Measurements from ENCODE around the gene PCNX2.
"Not testable (repeated sequence)": the region's sequence is repeated elsewhere in the genome, so short reads cannot be mapped to it uniquely, and the experiment has no call there.

The PCNX2 gene

DNA sequence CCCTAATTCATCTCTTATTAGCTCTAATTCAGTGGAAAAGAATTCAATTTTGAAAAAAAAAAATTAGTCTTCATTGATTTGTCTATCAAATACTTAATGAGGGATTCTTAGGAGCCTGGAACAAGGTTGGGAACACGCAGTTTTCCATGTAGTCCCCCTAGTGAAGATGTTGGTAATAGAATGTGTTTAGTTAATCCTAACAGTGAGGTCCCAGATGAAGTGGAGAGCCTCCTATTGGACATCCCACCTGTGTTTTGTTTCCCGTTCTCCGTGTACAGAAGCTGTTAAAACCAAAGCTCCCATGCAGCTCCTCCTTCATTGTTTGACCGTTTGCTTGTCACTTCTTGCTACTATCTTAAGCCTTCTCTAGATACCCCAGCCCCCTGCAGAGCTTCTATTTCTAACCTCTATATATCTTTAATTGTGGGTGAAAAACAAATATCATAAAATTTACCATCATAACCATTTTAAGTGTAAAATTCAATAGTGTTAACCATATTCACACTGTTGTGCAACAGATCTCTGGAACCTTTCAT, 67.5 kb downstream of the PCNX2 start:
- DNase-seq (ENCODE audit: low spot score), result no peak

DNA sequence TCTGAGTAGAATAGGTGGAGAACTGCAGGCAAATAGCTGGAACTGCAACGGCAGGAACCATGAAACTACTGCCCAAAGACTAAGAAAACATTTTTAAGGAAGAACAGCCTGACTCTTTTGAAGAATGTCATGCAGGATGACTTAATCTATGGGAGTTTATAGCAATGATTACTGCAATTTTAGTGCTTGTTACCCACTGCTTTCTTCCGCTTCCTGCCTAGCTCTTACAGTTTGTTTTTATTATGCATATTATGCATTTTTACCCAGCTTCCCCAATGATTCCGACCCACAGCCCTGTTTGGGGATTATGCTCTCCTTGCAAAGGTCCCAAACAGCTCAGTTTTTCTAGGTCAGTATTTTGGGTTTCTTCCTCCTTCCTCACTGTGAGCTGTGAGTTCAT, 71.2 kb downstream of the PCNX2 start:
- no peak for DNase-seq (ENCODE audit: low spot score)

DNA sequence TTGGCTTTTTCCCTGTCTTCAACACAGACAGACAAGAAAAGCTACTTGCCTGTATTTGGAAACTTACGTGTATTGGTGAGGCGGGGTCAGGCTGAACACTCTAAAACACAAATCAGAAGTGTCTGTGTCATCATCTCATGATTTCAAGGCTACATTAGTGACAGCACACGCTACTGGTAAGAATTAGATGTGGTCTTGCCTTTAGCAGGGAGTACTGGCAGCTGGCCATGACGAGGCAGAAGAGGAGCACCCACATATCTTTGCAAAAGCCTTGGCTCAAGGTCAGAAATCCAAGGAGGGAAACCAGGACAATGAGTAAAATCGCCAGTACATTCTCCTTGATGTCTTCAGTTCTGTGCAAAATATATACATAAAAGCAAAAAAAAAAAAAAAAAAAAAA, 77.7 kb downstream of the PCNX2 start:
- no peak for DNase-seq (ENCODE audit: low spot score)

DNA sequence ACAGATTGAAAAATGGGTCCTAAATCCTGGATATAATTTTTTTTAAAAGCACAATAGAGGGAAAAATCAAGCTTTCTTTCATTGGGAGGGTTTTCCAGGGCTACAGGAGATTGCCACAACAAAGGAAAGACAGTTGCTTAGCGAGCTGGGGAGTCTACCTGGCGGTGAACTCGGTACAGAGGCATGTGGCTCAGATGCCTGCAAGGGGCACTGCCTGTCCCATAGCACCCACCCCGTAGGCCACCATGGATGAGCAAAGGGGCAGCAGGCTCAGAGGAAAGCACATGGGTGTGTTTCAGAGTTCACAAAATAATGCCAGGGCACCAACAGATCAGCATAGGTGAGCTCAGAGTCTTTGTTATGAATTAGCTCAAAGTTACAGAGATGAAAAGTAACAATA, 79.5 kb downstream of the PCNX2 start:
- no peak for DNase-seq (ENCODE audit: low spot score)

DNA sequence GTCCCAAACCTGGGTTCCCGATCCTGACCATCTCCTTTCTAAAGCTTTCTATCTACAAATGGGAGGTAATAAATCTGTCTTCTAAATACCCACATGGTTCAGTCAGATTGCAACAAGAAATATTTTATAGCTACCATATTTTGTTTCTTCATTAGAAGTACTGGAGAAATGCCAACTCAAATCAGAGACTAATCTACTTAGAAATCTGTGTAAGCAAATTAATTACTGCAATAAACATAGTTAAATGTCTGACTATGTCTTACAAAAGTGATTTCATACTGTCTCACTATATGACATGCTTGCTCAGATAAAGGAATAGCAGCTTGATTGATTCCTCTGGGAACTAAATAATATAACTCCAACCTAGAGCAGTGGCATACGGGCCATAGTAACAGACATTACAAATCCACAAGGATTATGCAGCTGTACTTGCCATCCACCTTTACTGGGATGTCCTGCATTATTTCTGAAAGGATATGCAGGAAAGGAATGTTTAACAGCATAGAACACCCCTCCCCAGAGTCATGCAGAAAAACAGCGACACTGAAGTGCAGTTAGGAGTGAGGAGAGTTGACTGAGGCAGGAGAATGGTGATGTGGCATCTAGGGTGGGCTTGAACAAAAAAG, 80.3 kb downstream of the PCNX2 start:
- DNase-seq (ENCODE audit: low spot score), result no peak

DNA sequence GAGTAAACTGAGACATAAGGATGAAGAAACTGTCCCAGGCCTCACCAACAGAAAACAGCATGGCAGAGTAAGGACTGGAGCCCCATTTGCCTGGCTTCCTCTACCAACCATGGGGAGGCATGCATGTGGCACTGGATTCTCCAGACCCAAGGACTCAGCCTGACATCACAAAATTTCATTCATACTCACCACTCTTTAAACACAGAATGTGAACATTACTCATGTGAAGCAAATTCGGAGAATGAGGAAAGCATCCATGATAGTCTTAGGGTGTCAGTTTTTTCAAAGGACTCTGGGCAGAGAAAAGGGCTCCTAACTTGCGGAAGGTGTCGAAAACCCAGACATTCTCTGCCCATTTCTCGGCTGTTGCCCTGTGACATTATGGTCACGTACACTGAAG, 83.9 kb downstream of the PCNX2 start:
- no peak for DNase-seq (ENCODE audit: low spot score)

DNA sequence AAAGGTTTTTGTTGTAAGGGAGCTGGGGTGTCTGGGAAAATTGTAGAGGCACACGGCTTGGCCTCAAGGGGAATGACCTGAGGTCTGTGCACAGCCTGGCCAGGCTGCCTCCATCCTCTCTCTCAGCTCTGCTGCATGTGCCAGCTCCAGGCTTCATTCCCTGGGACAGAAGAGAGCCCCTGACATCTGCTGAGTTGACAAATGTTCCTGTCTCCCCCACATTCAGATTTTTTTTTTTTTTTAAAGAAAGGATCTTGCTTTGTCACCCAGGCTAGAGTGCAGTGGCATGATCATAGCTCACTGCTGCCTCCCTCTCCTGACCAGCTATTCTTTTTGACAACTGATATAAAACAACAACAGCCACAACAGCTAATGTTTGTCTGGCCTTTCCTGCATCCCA, 84.4 kb downstream of the PCNX2 start:
- DNase-seq (ENCODE audit: low spot score), result no peak

DNA sequence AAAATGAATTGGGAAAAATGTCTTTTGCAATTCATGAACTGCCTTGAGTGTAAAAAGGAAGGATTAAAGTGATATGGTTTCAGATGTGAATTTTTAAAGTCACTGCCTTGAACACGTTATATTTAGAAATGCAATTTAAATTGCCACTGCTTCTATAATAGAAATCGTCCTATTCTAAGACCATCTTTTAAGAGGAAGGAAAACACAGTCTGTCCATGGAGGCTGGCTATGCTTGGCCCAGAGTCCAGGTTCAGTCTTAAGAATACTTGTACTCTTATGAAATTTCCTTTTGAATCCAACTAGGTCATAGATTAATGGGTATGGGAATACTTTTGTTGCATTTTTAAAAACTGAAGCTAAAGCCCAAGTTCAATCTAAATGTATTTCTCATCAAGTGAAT, 86.0 kb downstream of the PCNX2 start:
- no peak for DNase-seq (ENCODE audit: low spot score)

DNA sequence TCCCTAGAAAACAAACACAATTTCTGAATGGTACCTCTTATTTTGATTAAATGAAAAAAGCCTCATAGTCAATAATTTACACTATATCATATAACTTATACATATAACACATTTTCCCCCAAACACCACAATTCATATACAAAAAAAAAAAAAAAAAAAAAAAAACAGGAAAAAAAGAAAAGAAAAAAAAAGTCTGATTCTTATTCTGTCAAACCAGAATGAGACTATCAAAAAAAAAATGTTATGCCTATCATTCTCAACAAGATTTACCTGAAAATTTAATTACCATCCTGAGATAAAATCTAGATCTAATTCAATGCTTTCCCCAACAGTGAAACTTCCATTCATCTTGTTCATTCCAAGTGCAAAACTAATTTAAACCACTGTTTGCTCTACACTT, 86.8 kb downstream of the PCNX2 start:
- DNase-seq (ENCODE audit: low spot score), result no peak

DNA sequence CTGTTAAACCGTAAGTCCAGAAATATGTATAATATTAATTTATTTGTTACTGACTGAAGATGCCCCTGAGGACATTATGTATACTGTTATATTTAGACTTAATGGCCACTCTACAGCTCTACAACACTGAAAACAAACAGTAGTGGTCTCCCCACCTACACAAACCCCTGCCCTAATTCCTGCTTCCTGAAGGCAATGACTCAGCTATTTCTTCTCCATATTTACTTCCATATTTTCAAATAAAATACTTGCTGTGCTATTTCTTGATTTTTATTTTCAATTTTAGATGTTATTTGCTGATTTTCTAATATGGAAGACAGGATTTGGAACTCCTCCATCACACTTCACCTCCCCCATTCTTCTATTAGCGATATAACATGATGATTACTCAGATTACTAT, 97.6 kb downstream of the PCNX2 start:
- DNase-seq (ENCODE audit: low spot score), result no peak

DNA sequence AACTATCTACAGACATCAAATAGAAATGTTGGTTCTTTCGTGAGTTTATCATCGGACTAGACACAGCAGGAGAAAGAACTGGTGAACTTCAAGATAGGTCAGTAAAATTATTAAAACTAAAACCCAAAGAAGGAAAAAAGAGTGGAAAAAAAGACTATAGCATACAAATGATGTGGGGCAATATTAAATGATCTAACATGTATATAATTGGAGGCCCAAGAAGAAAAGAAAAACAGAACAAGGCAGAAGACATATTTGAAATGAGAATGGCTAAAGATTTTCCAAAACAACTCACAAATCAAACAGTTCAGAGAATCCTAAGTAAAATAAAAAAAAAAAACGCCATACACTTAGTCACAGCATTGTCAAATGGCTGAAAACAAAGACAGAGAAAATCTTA, 101.8 kb downstream of the PCNX2 start:
- DNase-seq (ENCODE audit: low spot score), result no peak

DNA sequence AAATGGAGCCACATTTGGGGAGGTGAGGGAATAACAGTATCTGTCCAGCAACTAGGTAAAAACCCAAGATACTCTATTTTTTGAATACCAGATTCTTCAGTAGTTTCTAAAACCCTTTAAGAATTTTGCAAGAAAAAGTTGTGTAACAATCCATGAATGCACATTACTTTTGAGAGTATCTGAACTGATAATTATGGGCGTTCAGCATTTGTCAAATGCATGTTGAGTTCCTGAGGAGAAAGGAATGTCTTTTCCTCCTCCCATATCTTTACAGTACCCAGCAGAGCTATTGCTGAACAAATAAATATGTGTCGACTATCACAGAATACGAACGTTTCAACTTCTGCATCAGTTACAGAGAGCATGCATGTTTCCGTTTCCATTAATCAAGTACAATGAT, 104.5 kb downstream of the PCNX2 start:
- DNase-seq (ENCODE audit: low spot score), result no peak

DNA sequence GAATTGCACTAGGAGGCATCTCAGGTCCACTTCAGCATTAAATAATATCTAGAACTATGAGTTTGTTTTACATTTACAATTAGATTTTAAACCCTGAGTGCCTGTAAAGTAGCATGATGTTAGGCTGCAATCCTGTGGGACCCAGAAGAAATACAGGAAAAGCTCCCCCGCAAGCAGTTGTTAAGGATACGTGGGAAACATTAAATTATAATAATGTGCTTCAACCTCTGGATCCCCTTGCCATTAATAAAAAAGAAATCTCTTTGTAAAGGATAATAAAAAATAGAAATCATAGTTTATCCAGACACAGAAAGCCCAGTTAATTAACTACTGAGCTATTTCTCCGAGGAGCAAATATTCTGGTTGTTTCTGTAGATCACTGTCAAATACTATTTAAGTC, 106.0 kb downstream of the PCNX2 start:
- no peak for DNase-seq (ENCODE audit: low spot score)

DNA sequence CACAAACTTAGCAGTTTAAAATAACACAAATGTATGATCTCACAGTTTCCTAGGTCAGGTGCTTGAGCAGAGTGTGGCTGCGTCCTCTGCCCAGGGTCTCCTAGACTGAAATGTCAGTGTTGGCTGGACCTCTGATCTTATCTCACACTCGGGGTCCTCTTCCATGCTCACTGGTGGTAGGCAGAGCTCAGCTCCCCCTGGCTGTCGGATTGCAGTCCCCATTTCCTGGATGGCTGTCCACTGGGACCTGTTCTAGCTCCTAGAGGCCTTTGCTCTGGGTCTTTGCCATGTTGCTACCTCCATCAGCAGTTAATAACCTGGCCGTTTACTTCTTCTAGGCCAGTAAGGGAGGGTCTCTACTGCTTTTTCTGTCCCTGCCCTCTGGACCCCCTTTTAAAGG, 107.5 kb downstream of the PCNX2 start:
- no peak for DNase-seq (ENCODE audit: low spot score)

DNA sequence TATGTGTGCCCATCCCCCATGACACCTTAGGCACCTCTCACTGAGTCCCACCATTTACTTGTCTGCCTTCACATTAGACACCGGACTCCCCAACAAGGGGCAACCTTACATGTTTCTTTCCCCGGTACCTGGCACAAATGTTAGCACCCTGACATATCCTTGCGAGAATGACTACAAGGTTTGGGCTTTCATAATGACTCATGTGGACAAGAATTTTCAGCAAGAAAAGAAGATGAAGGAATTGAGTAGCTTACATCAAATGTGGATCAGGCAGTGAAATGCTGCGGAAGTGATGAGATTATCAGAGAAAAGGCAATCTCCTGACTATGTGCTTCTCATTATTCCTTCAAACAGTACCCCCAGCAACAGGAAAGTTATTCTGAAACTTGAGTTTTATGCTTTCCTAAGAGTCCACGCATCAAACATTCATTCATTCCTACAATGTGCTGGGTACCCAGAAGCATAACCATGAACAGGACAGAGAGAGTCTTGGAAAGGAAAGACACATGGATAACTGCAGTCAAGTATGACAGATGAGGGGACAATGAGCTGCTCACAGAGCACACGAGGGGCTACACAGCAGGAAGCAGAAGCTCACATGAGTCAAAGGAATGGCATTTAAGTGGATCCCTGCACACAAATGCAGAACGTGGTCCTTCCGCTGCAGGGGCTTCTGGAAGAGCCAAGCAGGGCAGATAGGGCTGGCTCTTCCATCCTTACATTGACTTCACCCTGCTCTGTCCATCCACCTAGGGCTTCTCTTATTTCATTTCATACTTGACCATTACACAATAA, 112.1 kb downstream of the PCNX2 start:
- no peak for DNase-seq (ENCODE audit: low spot score)

DNA sequence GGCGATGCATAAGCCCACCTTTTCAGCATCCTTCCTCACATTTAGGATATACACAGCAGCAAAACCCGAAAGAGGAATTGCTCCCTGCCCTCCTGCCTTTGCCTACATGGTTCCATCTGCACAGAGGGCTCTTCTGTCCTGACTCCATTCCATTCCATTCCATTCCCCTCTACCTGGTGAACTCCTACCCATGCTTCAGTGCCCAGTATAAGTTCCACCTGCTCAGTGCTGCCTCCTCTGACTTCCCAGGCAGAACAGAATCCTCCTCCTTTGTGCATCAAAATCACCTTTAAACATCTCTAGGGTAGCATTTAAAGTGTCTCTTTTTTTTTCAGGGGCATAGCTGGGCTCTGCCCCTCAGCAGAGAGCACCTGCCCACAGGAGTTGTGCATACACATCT, 112.9 kb downstream of the PCNX2 start:
- no peak for DNase-seq (ENCODE audit: low spot score)

DNA sequence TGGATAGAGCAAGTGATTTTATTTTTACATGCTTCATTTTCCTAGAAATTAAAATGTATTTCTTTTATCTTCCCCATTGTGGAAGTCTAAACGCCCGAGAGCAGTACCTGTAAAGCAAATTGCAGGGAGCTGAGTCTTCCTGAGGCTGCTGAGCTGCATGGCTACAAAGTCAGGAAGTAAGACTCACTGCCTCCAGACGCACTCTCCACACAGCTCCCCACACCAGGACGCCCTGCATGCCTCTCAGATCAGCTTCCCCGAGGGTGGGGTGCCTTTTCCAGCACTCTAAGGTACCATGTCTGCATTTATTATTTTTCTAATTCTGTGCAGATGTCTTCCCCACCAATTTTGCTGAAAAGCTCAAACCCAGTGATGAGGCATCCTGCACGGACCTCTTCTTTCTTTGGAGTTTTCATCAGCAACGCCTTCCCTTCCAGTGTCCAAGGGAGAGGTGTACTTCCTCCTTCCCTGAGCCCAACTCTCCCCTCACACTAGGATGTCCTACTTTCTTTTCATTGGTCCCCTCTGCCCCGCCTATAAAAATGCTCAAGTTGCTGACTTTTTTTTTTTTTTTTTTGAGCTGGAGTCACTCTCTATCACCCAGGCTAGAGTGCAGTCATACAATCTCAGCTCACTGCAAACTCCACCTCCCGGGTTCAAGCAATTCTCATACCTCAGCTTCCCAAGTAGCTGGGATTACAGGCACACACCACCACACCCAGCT, 114.7 kb downstream of the PCNX2 start:
- no peak for DNase-seq (ENCODE audit: low spot score)

DNA sequence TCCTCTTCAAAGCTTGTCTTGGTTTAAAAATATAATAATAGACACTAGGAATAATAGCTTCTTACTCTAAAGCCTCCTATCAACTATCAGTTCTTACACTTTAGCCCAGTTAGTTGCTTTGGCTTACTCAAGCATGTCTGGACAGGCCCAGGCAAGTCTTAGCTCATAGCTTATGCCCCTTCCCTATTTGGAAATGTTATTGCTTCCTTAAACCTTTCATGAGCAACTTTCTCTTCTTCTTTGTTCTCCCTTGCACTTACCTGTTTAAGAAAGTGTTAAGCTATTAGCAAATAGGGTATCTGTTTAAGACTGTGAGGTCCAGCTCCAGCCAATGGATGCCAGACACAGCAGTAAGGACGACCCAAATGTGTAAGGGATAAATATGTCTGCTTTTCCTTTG, 115.9 kb downstream of the PCNX2 start:
- not testable (repeated sequence) for DNase-seq (ENCODE audit: low spot score)

DNA sequence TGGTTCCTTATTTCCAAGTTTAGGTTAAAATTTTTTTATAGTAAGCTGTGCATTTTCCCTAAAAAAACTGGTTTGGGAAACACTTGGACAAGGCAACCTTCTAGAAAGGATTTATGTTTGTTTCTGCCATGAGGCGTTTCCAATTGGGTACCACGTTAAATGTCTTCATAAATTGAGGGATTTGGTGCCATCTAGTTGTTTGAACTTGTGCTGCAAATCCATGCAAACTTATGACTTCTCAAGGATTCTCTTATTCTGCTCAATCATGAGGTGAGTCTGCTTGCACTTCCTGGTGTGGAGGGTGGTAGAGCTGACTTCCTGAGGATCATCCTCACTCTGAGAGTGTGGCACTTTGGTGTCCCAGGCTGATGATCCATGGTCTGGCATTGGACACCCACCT, 123.3 kb downstream of the PCNX2 start:
- DNase-seq (ENCODE audit: low spot score), result no peak

DNA sequence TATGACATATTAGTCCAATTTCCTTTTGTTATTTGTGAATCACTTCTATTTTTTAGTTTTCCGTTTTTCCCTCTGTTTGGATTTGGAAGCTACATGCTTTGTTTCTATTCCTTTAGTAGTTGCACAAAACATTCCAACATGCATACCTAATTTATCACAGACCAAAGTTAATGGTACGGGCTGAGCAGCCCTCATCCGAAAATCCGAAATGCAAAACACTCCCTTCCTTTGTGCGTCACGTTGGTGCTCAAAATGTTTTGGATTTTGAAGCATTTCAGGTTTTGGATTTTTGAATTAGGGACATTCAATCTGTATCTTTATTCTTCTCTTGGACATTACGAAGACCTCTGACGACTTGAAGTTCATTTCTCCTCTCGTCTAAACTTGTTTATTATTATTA, 124.8 kb downstream of the PCNX2 start:
- no peak for DNase-seq (ENCODE audit: low spot score)

DNA sequence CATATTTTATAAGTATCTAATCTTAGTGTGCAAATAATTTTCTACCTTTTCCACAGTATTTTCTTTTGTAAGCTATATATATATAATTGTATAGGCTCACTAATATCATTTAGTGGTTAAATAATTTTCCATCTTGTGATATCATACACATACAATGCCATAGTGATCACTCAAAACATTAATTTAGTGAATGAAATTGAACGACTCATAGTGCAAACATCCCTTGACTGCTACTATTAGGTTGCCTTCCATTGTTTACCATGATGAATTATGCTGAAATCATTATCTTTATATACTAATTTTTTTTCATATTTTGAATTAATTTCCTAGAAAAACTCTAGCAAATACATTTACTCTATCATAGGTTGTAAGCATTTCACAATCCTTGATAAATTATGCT, 127.1 kb downstream of the PCNX2 start:
- DNase-seq (ENCODE audit: low spot score), result no peak

DNA sequence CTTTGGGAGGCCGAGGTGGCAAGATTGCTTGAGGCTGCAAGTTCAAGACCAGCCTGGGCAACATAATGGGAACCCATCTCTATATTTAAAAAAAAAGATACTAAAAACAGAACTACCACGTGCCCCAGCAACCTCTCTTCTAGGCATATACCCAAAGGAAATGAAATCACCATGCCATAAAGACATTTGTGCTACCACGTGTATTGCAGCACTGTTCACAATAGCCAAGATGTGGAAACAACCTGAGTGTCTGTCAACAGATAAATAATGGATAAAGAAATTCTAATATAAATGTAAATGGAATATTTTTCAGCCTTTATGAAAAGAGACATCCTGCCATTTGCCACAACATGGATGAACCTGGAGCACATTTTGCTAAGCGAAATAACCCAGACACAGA, 128.6 kb downstream of the PCNX2 start:
- DNase-seq (ENCODE audit: low spot score), result no peak

DNA sequence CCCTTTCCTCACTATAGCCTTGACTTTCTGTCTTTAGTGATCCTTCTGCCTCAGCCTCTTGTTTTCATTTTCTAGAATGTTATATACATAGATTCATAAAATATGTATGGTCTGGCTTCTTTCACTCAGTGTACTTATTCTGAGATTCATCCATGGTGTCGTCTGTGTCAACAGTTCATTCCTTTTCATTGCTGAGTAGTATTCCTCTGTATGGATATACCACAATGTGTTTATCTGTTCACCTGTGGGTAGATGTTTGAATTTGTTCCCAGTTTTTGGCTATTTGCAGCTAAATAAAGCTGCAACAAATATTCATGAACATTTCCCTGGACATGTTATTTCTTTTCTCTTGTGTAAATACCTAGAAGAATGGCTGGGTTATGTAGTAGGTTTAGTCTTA, 131.8 kb downstream of the PCNX2 start:
- no peak for DNase-seq (ENCODE audit: low spot score)
